GM19438 (cell line): ENCODE results near the gene CDYL.
A peak's percentile ranks its signal among the peaks of the same experiment; 100 is the strongest.

ENCODE experiments used
- ATAC-seq: cut with Tn5 transposase; IDR thresholded peaks from one replicate; pipeline ENCODE4 v1.9.1; 2021; ENCODE audit warnings: low read depth; ENCODE audit not compliant: unreplicated experiment

The CDYL gene, protein sequence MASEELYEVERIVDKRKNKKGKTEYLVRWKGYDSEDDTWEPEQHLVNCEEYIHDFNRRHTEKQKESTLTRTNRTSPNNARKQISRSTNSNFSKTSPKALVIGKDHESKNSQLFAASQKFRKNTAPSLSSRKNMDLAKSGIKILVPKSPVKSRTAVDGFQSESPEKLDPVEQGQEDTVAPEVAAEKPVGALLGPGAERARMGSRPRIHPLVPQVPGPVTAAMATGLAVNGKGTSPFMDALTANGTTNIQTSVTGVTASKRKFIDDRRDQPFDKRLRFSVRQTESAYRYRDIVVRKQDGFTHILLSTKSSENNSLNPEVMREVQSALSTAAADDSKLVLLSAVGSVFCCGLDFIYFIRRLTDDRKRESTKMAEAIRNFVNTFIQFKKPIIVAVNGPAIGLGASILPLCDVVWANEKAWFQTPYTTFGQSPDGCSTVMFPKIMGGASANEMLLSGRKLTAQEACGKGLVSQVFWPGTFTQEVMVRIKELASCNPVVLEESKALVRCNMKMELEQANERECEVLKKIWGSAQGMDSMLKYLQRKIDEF

DNA sequence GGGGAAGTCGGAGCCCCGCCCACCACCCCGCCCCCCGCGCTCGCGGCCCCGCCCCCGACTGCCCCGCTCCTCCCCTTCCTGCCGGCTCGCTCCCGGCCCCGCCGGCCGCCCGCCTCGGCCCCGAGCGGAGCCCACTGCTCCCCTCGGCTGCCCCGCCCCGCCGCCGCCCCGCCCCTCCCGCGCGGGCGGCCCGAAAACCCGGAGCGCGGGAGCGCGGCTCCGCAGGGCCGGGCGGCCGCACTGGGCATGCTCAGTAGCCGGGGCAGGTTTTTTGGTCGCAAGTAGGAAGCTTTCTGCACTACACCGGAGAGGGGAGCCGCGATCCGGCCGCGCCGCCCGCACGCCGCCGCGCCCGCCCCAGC is at the start of gene CDYL:
Gene CDYL (plus strand): TSS at position 274 of the 362 bp plus-strand sequence. CDS start 380 bp downstream, outside the sequence.
- ATAC-seq, result peak; percentile 59

DNA sequence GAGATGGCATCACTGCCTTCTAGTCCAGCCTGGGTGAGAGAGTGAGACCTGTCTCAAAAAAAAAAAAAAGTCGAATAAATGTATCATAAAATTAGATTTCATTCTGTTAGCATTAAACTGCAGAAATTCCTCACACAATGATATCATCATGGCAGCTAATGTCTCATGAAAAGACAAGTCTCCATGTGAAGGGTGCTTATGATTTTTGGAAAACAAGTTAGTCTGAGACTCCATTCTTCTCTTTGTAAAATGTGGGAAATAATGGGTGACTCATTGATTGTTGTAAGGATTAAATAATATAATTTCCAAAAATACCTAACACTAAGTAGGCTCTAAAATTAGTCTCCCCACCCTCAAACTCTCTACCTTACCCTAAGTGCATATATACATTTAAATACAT is 49.6 kb upstream of the CDYL start:
- ATAC-seq, result no peak

DNA sequence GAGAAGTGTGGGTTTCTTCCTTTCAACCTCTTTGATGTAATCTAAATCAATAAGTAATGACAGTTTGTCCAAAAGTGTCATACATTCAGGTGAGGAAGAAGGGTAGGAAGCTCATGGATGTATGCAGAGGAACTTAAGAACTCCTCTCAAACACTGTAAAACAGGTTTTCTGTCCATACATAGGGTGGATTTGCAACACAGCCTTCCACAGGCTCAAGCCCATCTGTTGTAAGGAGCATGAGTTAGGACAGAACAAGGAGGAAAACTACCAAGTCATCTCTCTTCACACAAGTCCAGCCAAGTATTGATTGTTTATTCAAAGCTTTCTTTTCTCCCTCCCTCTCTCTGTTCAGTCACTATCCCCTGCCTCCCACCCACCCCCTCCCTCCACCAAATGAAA is 49.0 kb upstream of the CDYL start:
- no peak for ATAC-seq

DNA sequence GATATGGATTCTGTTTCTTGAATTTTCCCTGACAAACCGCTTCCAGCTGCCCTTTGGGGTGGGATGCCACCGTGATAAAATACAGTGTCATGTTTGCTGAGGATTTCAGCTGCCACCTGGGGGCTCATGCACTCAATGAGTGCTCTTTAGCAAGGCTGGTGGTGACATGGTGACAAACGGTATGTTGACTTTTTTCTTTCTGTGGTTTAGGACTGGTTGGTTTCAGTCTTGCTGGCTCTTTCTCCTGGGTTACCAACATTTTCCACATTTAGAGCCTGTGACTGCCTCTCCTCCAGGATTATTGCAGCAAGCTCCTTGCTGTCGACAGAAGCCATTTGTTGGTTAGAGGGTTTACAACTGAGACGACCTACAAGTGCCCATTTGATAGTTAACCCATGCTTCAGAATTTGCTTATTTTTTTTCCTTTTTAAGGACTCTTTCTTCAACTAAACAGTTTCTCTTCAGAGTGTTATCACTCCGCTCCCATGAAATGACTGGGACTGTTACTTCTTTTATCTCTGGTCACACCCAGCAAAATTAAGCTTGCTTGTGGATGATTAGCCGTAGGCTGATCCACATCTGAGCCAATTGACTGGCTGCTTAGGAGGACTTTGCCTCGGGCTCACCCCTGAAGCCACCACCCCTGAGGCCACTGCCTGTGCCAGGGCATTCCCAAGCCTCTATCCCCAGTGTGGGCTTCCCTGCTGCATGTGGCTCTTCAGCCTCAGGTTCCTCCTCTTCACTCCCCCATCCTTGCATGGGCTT is 48.4 kb upstream of the CDYL start:
- ATAC-seq, result no peak

DNA sequence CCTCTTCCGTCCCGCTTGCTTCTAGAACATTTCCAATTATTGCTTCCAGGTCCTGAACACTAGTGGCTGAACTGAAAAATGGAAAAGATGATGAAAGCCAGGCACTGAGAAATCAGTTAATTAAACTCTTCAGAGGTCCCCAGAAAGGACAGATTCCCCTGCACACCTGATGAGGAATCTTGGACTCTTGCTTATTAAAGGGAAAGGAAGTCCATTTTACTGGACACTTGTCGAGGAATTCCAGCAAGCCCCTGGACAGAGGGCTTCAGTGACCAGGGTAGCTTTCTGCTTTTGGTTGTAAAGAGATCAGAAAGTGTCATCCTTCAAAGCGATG is 47.8 kb upstream of the CDYL start:
- no peak for ATAC-seq

DNA sequence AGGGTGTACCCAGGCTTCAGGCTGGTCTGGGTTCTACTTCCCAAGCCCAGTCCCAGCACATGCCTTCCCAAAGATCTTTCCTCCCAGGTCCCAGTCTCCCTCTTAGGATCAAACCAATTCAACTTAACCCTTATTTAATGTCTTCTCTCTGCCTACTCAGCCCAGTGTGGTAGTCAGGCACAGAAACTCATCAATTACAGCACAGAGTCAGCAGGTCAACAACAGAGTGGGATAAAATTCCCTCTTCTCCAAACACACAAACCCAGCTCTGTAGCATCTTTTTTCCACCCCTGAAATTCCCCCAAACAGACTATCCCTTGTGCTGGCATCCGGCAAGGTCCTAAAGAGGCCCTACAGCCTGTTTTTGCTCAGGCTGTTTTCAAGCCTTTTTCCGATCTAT is 47.3 kb upstream of the CDYL start:
- no peak for ATAC-seq

DNA sequence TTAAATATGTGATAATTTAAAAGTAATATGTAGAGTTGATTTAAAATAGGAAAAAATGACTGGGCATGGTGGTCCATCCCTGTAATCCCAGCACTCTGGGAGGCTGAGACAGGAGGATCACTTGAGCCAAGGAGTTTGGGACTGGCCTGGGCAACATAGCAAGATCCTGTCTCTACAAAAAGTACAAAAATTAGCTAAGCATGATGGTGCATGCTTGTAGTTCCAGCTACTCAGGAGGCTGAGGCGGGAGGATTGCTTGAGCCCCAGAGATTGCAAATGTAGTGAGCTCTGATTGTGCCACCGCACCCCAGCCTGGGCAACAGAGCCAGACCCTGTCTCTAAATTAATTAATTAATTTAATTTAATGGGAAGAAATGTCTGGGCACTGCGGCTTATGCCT is 44.2 kb upstream of the CDYL start:
- no peak for ATAC-seq

DNA sequence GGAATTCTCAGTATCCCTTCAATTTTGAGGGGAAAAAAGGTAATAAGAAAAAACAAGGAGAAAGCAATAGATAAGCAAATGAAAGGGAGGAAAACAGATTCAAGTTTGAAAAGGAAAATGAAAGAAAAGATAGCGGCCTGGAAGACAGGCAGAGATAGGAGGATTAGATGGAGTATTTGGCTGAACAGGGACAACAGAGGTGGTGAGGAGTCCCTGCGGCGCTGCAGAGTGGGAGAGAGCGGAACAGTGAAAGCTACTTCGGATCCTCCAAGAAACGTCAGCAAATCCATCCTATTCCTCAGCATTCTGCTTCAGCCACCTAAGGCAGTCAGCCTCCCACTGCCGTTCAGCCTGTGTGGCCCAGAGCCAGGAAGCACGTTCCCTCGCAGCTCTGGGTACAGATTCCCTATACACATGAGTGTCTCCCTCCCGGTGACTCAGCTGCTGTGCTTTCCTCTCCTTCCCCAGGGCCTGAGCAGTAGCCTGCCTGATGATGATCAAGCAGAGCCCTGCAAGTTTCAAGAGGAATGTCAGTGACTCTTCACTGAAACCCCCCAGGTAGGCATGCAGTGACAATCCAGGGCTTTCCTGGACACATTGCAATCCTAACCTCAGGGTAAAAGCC is 43.4 kb upstream of the CDYL start:
- no peak for ATAC-seq

DNA sequence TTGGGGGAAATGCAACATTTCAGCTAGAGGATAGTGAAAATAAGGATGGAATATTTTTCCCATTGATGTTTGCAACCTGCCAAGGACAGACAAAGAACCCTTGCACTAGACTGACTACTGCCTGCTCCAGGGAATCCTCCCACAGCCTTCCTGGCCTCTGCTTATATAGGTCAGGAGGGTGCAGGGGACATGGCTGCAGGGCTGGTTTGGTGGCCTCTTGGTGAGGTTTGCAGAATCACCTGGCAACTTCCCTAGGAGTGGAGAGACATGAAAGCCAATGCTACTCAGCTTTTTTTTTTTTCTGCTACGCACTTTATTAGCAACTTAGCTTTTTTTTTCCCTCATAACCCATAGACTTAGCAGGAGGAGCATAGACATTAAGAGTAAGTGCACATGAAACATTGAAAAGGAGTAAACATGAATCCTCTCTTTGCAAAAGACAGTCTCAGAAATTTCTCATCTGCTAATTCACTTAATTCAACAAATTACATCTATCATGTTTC is 39.8 kb upstream of the CDYL start:
- no peak for ATAC-seq

DNA sequence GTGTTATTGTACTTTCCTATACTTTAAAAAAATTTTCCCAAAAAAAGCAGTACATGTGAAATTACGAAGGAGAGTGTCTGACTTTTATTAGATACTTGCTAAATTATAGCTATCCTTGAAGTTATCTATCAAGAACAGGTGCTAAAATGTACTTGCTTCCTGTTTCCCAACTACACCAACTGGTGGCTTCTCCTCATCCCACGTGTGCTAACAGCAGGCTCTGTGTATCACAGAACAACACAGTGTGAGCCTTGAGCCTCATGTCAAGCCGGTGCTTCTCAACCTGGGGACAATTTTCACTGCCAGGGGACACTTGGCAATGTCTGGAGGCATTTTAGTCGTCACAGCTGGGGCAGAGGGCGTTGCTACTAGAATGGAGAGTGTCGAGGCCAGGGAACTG is 36.2 kb upstream of the CDYL start:
- ATAC-seq, result no peak

DNA sequence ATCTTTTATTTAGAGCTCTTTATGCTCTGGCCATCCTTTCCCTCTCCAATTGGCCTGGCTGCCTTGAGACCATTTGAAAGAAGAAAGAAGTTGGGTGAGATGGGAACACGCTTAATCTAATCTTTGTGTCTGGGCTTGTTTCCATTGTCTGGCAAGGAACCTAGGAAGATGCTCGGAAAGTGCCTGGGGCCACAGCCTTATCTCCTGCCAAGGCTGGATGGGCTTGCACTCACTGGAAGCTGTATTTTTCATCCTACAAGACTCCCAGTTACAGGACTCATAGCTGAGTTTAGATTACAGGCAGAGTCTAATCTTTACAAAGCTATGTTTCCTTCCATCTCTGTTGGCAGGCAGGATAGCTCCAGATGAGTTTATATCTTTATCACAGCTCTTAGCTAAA is 33.1 kb upstream of the CDYL start:
- no peak for ATAC-seq

DNA sequence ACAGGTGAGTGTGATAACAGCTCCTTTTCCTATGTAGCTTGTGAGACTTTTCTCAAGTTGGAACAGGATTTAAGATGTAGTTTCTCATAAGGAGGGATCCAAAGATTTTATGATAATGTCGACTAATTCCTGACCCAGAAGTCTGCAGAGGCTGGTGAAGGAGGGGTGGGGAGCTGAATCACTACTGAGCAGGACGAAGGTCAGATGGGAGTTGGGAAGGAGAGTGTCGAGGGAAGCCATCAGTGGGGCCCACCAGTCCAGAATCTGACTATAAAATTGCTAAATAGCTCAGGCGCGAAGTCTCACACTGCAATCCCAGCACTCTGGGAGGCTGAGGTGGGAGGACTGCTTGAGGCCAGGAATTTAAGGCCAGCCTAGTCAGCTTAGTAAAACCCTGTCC is 32.3 kb upstream of the CDYL start:
- ATAC-seq, result no peak

DNA sequence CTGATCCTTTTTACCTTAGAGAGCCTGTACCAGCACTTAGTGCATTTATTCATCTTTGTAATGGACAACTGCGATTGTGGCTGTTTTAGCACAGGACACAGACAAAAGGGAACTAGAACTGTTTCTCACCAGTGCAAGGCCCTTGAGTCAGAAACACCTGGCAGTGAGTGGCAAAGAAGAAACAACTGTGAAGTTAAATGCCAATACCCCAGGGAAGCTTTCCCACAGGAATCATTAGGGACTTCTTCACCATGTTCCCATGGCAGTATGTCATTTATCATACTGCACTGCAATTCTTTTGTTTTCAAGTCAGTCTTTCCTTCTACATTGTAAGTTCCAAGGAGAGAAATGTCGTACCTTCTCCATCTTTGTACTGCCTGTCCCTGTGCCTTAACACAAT is 28.6 kb upstream of the CDYL start:
- no peak for ATAC-seq

DNA sequence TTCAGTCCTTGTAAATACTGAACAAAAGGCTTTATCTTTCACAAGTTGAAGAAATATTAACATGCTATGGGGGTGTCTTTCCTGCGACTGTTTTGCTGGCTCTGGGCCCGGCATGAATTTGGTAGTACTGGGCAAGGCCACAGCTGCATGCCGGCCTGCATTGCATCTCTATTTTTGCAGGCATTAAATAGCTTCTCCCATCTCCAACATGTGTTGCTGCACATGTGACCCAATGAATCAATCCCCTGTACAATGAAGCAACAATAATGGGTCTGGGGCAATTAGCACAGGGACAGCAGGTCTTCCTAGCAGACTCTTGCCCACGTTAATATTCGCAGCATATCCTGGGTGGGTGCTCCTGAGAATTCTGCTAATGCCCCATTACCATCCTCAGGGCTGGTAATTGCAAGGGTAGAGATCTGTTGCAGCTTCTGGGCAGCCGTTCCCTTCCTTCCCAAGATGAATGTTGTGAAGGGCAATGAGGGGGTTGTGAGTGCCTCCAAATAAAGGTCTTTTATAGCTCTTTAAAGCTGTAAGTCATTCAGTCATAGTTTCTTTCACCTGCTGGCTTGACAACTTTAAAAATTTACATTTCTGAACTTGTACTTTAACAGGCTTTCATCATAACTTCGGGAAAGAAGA is 24.3 kb upstream of the CDYL start:
- ATAC-seq, result no peak

DNA sequence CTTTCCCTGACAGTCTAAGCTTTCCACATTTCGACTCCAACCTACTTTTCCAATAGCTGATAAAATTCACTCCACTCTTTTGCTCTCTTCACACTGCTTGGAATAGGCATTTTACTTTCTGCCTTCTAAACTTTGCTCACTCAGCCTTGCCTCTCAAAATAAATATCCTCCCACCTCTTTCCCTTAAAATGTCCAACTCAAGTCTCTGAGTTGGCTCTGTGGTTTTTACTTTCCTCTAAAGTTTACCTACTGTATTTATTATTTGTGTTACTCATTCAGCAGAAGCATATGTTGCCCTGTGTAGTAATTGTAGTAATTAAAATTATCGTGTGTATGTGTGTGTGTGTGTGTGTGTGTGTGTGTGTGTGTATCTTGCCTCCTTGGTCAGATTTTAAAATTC is 20.0 kb upstream of the CDYL start:
- ATAC-seq, result no peak

DNA sequence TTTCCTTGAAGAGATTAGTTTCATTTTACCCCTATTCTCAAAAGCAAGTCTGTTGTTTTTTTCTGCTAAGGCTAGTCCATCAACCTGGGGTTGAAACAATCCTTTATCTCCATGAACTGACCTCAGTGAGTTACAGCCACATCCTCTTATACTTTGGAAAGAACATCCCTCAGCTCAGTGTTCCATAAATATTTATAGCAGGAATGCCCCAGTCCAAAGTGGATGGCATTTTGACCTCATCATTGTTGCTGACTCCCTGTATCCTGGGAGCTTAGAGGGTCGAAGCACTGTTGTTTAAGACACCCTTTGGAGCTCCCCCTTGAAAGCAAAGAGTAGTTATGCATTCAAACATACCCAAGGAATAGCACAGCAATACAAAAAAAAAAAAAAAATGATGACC is 16.2 kb upstream of the CDYL start:
- ATAC-seq, result no peak

DNA sequence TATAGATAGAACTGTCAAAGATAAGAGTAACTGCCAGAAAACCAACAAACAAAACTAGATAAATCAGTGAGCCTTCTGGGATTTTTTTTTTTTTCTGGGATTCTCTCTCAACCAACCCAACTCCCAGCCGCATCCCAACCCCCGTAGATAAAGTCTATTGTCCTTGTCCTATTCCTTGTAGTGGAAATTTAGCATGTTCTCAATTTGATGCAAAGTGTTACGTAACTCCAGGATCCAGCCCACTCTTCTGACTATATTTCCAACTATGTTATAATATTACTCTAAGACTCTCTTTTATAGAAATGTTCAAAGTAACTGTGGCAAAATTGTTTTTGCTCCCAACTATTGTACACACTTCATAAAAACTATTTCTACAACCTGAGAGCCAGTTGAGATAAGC is 15.4 kb upstream of the CDYL start:
- no peak for ATAC-seq

DNA sequence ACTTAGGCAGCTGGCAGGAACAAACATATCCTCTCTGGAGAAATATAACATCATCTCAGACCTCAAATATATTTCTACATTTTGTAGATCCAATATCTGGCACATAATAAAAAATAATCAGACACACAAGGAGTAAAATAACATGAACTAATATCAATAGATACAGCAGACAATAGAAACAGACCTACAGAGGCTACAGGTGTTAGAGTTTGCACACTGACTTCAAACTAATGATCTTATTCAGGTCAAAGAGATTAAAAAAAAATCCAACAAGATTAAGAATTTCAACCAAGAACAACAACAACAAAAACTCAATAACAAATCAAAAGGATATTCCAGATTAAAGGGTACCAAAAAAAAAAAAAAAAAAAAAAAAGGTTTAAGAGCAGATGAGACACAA is 13.9 kb upstream of the CDYL start:
- ATAC-seq, result no peak

DNA sequence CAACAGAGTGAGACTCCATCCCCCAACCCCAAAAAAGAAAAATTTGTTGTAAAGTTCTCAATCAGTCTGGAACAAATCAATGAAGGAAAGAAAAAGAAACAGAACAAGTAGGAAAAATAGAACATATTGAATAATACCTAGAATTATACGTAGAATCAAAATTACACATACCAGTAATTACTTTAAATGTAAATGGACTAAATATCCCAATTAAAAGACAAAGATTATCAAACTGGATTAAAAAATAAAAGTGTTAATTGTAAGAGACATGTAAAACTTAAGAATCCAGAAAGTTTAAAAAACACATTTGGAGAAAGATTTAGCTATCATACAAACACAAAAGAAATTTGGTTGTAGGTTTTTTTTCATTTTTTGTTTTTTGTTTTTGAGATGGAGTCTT is 12.3 kb upstream of the CDYL start:
- ATAC-seq, result no peak

DNA sequence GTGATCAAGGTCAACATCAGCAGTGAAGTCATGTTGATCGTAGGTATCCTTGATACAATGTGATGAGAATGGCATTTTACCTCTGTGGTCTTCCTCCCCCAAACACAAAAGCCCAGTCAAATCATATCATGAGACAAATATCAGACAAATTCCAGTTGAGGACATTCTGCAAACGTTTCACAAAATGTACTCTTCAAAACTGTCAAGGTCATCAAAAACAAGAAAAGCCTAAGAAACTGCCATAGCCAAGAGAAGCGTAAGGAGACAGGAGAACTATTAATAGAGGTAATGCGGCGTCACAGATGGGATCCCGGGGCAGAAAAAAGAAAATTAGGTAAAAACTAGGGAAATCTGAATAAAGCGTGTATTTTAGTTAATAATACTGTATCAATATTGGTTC is 7.4 kb upstream of the CDYL start:
- ATAC-seq, result no peak

DNA sequence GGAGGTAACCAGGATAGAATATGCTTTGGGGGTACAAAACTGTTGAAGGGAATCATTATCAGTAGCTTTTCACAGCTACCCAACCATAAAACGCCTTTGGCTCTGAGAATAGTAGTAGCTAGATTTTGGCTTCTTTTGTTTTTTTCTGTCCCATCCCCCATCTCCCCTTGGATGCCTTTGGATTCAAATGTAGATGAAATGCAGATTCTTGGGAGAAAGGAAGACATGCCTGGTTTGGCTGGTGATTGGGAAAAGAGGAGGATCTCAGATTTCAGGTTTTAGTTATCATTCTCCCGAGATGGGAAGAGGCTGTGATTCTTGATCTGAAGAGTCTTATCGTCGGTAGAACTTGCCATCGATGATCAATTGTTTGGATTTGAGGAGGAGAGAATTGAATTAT is 3.5 kb upstream of the CDYL start:
- ATAC-seq, result no peak
